Fibroblast of peridontal ligament (primary cell): ENCODE data around the gene LY86.

Source experiments
- DNase-seq: peaks from one replicate; pipeline ENCODE4 v3.0.0-alpha.2; 2010; ENCODE audit errors: extremely low read depth

The LY86 gene

DNA sequence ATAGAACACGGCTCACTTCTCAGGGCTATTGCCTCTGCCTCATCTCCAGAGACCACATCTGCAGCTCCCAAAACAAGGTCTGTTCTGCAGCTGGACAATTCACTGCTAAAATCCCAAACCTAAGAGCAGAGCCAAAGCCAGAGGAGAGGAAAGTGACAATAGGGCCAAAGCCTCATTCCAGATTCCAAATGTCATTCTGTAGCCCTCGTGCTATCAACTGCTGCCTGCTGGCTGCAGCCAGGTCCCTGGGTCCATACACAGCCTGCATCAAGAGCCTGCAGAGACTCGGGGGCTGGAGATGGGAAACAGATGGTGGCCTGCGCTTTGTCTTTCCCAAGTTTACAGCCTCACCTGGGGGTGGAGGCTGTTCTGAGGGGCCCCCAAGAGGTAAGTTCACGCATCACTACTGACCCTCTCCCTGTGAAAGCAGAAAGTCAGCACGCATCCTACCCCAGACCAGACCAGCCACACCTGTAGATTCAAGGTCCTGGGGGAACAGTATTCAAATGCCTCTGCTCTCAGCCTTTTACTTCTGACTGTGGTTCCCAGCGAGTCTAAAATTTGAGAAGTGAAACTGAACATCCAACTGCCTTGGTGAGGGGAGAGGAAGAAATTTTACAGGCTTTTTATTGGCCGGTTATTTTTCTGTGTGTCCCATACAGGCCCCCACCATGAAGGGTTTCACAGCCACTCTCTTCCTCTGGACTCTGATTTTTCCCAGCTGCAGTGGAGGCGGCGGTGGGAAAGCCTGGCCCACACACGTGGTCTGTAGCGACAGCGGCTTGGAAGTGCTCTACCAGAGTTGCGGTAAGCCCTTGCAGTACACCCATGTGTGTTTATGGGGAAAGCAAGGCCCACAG, at the start of gene LY86:
Gene LY86 (plus strand): TSS at position 657 of the 860 bp plus-strand sequence. CDS start 15 bp downstream, at position 672.
- DNase-seq, result no peak

DNA sequence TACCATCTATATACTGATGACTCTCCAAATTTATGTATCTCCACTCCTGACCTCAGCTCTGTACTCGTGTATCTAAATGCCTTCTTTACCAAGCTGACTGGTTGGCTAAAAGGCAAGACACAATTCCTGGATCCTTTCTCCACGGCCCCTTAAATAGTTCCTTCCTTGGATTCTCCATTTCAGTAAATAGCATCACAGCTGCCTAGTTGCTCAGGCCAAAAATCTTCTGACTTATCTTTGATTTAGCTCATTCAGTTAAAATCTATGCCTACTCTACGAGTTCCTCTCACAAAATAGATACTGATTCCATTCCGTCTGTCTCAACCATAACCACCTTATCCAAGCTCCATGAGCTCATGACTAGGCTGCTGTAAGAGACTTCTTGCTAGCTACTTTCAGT, 49.5 kb upstream of the LY86 start:
- no peak for DNase-seq

DNA sequence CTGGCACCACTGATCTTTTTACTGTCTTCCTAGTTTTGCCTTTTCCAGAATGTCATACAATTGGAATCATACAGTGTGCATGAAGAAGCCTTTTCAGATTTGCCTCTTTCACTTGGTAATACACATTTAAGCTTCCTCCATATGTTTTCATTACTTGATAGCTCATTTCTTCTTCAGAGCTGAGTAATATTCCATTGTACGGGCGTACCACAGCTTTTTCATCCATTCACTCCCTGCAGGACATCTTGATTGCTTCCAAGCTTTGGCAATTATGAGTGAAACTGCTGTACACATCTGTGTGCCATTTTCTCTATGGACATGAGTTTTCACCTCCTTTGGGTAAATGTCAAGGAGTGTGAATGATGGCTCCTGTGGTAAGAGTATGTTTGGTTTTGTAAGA, 46.2 kb upstream of the LY86 start:
- no peak for DNase-seq

DNA sequence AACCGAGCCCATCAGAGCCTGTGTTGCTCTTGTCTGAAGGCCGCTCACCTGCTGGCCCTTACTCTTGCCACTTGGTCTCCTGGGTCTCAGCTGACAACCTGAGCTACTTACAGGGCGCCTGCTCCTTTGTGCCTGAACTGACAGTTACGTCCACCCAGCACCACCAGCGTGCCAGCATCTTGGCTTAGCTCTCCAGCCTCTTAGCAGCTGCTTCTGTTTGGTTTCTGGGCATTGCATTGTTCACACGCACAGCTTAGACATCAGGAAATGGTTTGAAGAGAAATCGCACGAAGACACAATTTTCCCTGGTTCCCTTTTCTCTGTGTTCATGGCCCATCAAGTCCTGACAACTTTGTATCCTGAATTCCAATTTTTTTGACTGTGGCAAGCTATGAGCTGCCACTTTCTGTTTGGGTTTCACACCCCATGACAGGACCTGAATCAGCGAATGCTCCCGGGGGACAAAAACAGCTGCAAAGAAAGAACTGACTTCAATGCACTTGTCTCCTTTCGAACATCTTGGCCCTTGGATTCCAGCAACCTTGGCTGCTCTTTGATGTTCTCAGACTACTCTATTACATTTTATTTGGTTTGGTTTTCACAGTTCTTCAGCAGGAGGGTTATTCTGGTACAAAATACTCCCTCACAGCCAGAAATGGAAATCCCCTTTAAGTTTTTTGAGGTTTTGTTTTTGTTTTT, 45.2 kb upstream of the LY86 start:
- DNase-seq, result no peak

DNA sequence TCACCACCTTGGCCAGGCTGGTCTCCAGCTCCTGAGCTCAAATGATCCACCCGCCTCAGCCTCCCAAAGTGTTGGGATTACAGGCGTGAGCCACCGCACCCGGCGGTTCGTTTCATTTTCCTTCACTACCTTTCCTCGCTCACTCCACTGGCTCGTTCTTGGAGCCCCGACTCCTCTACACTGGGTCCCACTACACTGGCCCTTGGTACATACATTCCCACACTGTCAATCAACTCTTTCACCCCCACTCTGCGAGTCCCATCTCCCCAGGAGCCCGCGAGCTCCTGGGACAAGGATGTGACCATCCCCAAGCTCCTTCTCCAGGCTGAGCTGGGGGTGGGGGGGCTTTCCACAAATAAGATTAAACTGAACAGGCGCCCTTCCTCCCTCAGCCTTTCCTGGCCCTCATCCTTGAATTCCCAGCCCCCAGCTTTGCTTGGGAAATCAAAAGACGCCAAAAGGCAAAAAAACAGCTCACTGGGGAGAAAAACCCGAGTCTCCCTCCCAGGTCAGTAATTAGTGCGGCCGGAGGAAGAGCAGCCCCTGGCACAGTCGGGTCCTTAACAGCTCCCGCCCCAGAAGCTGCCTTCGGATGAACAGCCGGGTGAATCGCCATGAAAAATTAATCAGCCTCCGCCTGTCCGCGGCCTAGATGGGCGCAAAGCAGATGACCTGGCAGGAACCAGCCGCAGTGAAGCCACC, 42.8 kb upstream of the LY86 start:
- DNase-seq, result no peak

DNA sequence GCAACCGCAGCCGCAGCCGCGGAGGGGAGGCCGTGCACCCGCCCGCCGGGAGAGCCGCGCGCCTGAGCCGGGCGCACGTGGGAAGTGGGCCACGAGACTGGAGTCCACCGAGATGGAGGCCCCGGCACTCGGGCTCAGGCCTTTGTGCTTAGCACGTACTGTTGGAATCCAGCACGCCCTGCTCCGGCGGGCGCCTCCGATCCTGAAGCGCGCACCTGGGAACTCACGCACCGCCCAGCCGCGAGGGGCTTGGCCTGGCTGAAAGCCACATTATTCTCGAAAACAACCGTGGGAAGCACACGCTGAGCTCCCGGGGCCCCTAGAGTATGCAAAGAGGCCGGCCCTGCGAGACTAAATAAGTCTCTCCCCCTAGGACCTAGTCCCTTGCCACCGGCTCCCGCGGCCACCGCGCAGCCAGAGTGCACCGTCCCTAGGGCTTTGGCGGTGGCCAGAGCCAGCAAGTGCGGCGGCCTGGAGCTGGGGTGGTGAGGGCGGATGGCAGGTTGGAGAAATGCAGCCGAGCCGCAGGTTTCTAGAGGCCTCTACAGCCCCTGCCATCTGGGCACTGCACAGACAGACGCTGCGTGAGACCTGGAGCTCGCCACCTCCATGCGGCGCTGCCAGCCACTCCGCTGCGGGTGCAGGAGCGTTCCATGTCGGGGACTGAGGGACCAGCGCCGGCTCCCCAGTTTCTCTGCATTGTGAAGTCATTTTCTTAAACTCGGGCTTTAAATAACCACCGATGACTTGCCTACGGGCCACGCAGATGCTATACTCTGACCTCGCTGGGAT, 42.0 kb upstream of the LY86 start:
- peak; percentile 0 for DNase-seq

DNA sequence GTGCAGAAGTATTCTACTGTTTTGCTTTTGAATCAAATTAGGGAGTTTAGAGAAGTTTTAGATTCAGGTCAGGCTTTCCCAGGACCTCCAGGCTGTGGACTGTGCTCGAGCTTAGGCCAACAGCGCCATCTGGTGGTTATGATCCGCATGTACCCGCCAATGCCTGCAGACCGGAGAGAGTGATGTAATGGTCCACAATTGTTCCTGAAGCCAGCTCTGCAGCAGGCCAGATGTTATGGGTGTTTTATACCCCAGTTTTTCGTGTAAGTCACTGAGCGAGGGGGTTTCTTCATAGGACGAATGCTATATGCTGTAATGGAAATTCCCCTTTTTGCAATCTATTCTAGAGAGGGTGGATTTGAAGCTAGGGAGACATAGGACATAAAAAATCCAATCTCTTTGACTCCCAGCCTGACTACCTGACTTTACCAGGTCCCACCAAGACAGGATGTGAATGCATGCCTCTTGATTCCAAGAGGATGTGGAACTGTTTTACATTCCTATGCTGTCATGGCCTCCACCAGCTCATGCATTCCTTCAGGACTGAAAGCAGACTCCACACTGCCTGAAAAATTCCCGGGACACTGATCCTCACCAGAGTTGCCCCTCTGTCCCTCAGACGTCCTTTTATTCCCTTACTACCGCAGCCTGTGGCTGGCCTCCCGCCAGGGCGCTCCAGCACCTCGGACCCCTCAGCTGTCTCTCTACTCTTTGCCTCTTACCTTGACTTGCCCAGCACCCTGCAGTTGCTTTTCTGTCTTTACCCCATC, 41.2 kb upstream of the LY86 start:
- DNase-seq, result peak; percentile 78

DNA sequence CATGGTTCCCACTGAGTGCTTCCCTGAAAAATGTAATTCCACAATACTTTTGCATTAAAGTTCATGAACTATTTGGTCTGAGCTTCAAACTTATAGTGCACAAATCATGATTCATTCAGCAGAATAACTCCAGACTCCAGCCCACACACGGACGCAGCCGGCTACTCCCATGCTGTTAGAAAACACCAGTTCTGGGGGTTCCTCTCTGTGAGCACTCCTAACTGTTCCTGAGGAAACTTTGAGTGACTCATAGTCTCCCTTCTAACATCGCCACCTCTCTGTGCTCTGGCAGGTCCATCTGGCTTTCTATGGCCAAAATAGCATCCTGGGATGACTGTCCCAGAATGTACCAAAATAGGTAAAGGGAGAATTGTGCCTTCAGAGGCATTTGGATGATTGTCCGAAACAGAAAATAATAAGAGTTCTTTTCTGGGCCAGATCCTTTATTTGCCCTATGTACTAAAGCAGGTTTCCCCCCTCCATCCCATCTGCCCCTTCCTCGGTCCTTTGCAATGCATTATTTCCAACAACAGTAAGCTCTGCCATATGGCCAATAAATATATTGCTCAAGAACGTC, 32.3 kb upstream of the LY86 start:
- no peak for DNase-seq

DNA sequence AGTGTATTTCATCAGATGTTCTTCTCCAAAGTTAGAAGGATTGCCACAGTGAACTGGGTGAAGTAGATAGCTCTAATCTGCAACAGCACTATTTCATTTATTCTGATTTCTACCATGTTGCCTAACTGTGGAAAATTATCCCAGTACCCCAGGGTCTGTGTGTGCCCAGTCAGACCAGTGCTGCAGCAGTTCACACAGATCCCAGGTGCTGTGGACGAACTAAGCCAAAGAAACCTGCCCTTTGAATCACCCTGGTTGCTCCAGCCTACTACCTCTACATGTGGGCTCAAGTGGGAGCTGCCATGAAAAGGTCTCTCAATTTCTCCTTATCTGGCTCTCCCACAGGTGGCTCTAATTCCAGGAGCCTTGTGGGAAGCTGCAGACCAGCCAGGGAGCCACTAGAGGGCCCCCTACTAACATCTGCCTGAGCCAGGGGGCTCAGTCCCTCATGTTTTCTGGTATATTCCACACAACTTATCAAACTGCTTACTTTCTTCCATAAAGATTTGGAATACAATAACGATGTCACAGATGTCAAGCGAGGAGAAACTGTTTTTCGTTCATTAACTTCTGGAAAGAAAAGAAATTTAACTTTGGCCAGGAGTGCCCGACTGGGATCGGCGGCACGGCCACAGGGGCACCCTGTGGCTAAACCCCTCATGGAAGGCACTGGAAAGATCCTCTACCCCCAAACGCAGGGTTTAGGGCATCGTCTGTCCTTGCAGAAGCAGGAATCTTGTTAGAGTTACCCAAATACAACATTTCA, 31.6 kb upstream of the LY86 start:
- no peak for DNase-seq

DNA sequence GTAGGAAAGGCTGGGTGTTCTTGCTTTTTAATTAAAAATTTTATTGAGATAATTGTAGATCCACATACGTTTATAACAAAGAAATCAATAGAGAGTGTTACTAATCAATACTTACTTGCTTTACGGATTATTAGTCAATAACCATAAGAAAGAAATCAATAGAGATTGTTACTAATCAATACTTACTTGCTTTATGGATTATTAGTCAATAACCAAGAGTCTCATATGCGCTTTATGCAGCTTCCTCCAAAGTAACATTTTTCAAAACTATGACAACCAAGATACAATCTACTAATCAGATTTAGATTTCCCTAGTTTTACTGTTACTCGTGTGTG, 31.0 kb upstream of the LY86 start:
- no peak for DNase-seq

DNA sequence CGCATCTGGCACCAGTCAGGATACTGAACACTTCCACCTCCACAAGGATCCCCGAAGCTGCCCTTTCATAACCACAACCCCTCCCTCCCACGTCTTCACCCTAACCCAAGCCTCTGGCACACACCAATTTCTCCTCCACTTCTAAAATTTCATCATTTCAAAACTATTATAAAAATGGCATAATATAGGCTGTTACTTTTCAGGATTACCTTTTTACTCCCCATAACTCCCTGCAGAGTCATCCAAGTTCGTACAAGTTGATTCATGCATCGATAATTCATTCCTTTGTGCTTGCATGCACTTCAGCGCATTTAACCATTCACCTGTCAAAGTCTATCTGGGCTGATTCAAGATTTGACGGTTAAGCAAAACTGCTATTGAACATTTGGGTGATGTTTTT, 30.6 kb upstream of the LY86 start:
- DNase-seq, result no peak

DNA sequence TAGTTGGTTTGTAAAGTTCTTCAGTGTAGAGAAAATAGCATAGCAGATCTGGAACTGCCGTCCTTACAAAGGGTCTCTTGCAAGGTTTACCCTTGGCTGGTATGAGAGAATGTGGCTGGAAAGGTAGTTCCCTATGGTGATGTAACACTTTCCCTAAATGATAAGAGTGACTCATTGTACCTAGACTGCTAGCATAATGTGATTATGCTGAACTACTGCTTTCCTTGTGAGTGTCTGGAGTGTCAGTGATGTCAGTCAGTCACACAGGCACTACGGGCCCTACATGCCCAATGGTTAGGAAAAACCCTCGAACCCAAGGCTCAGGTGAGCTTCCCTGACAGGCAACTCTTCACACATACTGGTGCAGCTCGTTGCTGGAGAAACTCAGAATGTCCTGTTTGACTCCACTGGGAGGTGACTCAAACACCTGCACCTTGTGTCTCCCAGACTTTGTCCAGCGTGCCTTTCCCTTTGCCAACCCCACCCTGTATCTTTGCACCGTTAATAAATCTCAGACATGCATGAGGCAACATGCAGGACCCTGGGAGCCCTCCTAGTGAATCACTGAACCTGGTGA, 28.4 kb upstream of the LY86 start:
- no peak for DNase-seq

DNA sequence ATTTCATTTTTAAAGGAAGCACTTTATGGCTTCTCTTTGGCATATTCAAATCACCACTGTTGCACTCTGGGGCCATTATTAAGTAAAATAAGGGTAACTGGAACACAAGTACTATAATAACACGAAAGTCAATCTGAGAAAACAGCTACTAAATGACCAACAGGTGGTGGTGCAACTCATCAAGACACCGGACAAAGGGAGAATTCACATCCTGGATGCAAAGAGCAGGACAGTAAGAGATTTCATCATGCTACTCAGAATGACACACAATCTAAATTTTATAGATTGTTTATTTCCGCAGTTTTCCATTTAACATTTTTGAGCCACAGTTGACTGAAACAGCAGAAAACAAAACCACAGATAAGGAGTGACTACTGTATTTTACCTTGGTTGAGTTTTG, 27.6 kb upstream of the LY86 start:
- DNase-seq, result no peak

DNA sequence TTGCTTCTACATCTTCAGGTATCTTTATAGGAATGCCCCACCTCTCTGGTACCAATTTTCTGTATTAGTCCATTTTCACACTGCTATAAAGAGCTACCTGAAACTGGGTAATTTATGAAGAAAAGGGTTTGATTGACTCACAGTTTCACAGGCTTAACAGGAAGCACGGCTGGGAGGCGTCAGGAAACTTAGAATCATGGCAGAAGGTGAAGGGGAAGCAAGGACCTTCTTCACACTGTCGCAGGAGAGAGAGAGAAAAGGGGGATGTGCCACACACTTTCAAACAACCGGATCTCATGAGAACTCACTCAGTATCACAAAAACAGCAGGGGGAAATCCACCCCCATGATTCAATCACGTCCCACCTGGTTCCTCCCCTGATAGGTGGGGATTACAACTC, 24.4 kb upstream of the LY86 start:
- no peak for DNase-seq

DNA sequence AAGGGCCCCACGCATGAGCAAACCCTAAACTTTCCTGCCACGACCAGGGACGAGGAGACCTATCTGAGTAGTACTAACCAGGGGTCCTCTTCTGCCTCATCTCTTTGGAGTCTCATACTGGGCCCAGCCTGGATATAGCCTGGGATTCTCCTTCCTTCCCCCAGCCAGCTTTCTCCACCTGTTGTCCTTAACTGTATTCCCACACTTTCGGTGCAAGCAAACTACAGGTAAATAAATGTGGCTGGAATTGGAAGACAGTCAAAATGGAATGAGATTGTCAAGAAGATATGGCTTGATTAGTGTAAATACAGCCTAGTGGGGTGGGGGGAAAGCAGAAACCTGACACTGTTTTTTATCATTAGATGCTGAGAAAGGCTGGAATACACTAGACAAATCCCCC, 23.5 kb upstream of the LY86 start:
- DNase-seq, result no peak

DNA sequence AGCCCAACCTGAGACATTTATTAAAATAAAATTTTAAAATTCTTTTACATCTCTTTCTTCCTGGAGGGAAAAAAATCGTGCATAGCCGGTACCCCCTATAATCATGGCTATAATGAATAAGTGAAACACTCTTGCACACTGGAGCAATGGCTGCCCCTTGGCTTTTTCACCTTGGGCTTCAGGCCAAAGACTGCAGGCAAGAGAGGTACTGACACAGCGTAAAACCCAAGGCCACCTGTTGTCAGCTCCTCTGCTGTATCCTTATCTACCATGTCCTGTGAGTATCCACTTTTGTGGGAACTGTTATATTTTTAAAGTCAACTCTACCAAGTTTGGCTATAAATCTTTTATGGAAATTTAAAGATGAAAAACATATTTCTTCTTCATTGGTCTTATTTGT, 23.0 kb upstream of the LY86 start:
- no peak for DNase-seq

DNA sequence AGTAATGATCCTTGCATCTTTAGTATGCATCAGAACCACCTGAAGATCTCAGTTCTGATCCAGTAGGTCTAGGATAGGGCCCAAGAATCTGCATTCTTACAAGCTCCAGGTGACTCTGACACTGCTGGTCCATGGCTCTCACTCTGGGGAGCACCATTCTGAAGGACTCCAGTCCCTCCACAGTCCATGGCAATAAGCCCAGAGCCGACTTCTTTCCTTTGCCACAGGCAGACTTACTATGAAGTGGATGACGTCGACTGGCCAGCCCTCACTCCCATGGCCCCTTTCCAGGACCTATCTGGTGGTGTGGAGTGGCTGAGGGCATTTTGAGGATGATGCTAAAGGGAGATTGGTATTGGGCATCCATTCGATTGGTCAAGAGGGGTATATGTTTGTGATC, 21.8 kb upstream of the LY86 start:
- DNase-seq, result no peak

DNA sequence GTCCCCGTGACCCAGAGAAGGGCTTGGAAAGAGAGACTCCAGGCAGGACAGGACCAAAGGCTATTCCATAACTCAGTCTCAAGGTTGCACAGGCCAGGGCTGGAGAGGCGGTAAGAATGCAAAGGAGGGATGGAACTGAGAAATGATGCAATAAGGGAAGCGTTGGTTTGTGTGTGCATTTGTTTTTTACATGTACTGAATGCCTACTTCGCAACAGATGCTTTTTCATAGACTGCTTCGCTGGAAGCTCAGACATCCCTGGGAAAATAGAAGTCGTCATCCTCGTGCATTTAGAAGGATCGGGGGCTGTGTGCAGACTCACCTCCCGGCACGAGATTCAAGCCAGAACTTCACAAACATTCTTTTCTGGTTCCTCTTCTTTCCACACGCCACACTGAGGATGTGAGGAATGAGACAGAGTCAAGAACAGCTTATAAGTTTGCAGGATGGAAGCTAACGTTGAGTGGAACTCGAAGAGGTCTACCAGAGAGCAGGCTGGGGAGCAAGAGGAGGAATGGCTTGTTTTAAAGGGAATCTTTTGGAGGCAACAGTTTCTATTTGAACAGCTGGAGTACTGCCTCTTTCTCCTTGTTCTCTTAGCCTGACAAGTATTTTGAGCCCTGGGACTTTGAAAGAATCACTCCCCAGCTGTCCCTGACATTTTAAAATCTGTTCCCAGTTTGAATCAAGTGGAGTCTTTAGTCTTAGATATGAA, 19.3 kb upstream of the LY86 start:
- DNase-seq, result no peak

DNA sequence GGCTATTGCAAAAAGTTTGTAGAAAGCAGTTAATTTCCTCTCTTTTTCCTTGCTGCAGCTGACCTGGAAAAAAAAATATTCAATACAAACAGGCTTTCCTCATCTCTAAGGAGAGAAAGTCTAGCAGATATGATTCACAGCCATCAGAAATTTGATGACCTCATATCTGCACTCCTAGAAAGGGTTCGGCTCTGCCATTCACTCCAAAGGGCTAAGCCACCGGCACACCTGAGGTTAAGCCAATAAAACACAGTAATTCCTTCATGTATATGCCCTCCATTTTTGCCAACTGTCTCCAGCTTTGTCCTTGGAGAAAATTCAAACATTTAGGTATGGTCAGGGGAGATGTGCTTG, 18.7 kb upstream of the LY86 start:
- DNase-seq, result no peak
